GM19035 (cell line): ENCODE results near the gene MOK.
"Not testable (repeated sequence)": the region's sequence is repeated elsewhere in the genome, so short reads cannot be mapped to it uniquely, and the experiment has no call there.

Source experiments
- ATAC-seq: cut with Tn5 transposase; IDR thresholded peaks from one replicate; pipeline ENCODE4 v1.9.1; 2021; ENCODE audit not compliant: unreplicated experiment

The MOK gene

DNA sequence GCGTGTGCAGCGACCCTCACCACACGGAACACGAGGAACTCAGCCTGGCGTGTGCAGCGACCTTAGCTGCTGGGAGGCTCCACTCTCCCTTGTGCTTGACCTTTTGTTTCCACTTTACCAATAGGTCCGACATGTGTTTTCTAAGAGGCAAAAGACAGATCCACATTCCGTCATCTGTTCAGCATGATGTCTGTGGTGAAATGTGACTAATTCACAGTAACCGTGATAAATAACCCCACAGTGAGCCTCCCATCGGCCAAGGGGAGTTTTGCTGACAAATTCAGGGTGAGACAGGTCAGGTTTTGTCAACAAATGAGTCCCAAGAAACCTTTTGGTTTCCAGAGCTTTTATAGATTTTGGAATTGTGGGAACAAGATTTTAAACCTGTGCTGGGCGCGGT is 55.9 kb downstream of the MOK start:
- no peak for ATAC-seq

DNA sequence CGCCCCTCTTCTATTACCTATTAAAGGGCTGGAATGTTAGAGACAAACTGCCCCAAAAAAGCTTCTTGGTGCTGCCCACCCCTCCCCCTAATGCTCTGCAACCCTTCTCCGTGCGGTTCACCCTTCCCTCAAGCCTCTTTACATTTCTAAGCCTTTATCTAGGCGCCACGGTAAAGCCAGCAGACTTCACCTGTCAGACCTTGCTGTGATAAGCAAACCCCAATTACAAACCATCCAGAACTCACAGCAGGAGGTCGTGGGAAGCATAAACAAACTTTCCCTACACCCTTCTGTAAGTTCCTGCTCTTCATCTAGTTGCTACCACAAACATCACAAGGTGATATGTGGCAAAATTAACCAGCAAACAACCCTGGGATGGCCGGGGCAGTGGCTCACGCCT is 56.8 kb downstream of the MOK start:
- ATAC-seq, result no peak

DNA sequence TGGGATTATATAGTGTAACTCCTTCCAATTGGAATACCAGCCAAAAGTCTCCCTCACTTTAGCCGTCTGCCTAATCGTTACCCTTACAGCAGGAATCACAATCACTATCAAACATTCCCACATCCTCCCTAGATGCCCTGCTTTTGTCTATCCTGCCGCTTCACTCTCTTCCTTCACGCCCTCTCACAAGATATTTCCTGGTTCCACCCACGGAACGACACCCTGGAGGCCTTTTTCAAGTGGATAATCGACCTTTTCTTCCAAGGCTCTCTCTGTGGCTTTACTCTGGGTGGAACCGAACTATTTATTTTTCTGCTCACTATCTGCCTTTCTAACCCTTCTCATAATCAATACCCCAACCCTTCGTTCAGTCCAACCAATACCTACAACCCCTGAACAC is 58.9 kb downstream of the MOK start:
- ATAC-seq, result no peak

DNA sequence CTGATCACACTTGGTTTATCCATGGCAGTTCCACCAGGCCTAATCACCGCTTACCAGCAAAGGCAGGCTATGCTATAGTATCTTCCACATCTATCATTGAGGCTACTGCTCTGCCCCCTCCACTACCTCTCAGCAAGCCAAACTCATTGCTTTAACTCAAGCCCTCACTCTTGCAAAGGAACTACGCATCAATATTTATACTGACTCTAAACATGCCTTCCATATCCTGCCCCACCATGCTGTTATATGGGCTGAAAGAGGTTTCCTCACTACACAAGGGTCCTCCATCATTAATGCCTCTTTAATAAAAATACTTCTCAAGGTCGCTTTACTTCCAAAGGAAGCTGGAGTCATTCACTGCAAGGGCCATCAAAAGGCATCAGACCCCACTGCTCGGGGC is 61.2 kb downstream of the MOK start:
- not testable (repeated sequence) for ATAC-seq

DNA sequence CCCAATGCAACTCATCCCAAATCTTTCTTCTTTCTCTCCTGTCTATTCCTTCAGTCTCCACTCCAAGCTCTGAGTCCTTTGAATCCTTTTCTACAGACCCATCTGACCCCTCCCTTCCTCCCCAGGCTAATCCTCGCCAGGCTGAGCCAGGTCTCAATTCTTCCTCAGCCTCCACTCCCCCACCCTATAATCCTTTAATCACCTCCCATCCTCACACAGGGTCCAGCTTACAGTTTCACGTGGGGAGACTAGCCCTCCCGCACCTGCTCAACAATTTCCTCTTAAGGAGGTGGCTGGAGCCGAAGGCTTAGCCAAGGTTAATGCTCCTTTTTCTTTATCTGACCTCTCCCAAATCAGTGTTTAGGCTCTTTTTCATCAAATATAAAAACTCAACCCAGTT is 63.8 kb downstream of the MOK start:
- no peak for ATAC-seq

DNA sequence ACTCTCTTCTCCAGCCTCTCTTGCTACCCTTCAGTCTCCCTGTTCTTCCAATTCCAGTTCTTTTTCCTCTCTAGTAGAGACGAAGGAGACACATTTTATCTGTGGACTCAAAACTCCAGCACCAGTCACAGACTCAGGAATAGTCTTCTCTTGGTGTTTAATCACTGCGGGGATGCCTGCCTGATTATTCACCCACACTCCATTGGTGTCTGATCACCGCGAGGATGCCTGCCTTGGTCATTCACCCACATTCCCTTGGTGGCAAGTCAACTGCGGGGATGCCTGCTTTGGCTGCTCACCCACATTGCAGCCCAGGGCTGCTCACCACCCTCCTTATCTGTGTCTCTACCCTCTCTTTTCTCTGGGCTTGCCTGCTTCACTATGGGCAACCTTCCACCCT is 64.5 kb downstream of the MOK start:
- ATAC-seq, result not testable (repeated sequence)

DNA sequence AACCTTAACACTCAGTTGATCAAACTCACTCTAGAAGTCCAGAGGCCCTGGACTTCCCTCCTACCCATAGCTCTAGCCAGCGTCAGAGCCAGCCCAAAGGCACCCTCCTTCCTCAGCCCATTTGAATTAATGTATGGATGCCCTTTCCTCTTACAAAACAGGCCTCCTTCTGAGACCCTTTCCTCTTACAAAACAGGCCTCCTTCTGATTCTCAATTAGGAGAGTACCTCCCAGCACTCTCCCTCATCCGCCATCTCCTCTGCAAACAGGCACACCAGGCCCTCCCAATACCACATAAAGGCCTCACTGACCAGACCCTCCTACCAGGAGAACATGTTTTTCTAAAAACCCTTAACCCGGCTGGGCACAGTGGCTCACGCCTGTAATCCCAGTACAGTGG is 65.7 kb downstream of the MOK start:
- no peak for ATAC-seq

DNA sequence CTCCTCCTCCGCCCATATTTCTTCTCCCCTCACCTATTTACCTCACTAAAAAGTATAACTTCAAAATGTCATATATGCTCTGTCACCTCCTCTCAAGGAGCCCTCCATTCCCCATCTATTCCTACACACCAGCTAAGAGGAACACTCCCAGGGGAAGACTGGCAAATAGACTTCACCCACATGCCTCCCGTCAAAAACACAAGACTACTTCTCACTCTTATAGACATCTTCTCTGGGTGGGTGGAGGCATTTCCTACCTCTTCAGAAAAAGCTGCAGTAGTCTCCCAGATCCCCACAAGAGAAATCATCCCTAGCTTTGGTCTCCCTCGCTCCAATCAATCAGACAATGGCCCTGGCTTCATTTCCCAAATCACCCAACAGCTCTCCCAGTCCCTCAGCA is 66.2 kb downstream of the MOK start:
- ATAC-seq, result no peak

DNA sequence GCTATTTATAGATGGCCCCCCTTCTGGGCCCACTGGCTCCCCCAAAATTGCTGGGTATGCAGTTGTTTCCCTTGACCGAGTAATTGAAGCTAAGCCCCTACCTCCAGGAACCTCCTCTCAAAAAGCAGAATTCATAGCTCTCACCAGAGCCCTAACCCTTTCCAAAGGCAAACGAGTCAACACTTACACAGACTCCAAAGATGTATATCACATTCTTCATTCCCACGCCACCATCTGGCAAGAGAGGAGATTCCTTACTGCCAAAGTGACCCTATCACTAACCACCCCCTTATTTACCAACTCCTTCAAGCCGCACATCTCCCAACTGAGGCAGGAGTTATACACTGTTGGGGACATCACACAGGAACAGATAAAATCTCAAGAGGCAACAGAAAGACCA is 66.8 kb downstream of the MOK start:
- no peak for ATAC-seq

DNA sequence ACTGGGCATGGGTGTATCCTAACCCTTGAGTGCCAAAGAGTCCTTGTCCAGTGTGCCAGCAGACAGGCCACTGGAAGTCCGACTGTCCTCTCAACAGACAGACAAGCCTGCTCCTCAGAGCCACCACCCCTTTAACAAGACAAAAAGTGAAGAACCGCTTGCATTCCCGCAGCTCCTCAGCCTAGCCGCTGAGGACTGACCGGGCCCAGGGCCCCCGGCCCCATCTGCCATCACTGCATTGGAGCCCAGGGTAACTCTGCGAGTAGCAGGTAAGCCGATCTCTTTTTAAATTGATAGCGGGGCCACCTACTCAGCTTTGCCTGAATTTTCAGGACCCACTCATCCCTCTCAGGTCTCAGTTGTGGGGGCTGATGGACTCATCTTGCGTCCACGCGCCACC is 68.9 kb downstream of the MOK start:
- no peak for ATAC-seq

DNA sequence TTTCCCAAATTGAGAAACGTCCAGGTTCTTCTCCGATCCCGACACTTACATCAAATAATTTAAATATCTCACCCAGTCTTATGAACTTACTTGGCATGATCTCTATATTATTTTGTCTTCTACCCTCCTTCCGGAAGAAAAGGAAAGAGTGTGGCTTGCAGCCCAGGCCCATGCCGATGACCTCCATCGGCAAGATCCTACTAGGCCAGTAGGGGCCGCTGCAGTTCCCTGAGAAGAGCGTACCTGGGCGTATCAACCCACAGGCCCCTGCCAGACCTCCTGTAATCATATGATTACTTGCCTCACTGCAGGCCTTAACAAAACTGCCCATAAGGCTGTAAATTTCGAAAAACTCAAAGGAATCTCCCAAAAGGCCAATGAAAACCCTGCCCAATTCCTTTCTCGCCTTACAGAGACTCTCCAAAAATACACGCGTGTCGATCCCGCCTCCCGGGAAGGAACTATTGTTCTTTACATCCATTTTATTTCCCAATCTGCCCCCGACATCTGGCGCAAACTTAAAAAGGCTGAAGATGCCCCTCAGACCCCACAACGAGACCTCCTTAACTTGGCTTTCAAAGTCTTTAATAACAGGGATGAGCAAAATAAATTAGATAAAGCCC is 69.6 kb downstream of the MOK start:
- ATAC-seq, result no peak

DNA sequence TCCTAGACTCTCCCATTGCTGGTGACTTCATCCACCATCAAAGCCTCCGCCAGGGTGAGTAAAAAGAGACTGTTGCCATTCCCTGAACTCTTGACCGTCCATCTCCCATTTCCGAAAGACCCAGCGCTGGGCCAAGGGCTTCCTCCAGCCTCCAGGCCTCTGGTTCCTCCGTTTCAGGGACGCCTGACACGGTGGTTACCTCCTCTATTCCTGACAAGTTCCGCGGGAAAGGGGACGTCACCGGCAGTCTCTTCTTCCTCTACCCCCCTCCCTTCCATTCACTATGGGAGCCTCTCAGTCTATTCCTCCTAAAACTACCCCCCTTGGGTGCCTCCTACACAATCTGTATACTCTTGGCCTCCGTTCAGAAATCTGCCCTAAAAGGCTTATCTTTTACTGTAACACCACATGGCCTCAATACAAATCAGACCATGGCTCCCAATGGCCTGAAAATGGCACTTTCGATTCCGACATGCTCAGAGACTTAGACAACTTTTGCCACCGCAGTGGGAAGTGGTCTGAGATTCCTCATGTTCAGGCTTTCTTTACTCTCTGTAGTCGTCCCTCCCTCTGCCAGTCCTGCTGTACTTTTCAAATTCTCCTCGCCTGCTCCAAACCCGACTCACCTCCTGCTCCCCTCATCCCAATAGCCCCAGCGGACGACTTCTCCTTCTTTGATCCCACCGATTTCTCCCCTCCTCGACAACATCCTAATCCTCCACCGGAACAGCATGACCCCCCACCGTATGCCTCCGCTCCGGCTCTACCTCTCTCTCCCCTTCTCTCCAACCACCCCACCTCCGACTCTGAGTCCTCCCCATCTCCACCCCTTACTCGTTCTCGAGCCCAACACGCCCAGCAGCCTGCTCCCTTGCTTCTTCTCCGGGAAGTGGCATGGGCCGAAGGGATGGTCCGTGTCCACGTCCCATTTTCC is 70.4 kb downstream of the MOK start:
- ATAC-seq, result no peak

DNA sequence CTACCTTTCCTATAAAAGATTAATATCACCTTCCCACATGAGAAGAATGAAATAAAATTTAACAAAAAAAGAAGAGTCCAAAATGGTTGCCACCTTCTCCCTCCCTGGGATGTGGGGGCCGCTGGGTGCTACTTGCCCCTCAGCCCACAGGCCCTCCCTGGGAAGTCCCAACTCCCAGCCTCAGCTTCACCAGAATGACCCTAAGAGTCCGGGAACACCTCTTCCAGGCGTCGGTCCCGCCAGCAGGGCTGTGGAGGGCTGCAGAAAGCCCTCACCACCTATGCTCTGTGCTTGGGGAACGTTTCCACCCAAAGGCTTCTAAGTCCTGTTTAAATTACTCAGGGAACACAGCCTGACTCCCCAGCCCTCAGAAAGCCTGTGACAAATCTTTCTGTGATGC is 71.9 kb downstream of the MOK start:
- no peak for ATAC-seq

DNA sequence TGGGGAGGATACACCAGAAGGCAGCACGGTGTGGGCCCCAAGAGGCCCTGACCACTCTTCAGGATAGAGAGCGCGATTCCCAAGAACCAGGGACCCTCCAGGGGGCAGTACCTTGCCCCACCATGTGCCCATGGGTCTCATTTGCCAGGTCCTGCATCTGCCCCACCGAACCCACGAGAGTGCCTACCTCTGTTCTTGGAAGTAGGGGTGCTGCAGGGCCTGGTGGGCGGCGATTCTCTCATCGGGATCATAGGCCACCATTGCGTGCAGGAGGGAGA is 72.7 kb downstream of the MOK start:
- no peak for ATAC-seq

DNA sequence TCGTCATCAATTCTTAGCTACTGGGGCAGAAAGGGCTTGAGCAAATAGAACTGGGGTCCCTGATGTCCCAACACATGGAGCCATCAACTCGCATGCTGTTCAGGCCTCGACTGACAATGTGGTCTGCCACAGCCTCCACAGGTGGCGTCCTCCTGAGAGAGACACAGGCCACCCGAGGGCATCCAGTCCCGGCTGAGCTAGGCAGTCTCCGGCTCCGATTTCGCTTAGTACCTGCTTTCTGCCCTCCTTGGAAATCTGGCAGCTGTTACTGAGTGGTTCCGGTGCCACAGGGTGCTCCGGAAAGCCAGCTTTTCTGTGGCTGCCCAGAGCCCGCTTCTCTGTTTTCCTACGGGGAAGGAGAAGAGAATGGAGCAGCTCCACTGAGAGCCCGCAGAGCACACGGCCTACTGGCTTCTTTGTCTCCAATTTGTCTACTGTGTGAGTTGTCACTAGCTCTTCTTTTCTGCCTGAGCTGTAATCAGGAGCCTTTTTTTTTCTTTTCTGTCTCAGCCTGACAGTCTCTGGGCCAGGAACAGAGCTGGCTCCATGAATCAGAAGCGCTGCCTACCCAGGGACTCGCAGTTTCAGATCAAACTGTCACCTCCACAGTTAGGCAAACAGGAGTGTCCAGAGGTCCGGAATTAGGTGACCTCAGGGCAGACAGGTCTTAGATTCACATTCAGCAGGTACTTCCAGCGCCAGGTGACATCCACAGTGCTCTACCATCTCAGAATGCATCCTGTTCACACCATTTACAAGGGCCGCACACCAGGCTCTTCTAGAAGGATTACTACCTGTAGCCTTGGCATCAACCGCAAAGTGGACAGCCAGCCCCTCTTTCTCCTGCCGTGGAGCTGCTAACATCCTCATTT is 73.3 kb downstream of the MOK start:
- ATAC-seq, result no peak

DNA sequence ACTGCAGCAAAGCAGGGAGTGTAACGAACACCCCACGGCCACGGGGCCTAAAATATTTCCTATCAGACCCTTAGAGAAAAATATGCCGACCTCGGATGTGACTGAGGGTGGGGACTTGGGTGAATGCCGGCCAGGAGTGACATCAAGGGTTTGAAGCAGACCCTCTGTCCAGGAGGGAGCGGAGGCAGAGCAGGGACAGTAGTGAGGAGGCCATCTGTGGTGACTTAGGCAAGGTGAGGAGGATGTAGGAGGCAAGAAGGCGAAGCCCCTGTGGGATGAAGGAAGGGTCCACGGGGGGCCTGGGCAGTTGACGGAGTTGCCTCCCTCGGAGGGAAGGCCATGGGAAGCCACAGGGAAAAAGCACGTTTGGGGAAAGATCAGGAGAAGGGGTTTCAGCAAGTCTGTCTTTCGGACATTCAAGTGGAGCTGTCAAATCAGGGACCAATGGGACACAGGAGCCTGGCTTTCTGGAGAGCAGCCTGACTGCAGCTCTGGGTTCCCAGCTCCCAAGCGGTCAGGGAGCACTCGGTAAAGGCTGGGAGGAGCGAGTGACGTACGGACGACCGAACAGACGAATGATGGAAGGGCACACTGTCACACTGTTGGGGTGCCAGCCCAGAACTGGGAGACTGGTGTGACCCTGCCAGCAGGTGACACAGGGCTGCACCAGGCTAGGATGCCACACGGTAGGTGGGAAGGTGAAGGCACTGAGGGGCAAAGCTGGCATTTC is 74.3 kb downstream of the MOK start:
- ATAC-seq, result no peak

DNA sequence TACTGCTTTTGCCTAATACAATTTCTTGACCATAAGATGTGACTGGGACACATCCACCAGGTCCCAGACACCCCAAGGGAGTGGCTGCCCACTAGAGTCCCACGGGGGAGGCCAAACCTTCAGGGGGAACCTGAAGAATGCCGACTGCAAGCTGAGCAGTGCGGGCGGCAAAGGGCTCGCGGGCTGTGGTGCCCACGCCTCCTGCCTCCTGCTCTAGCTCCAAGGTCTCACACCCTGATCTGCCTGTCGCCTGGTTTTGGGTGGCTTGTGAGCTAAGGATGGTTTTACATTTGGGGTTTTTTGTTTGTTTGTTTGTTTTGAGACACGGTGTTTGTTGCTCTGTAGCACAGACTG is 75.2 kb downstream of the MOK start:
- no peak for ATAC-seq

DNA sequence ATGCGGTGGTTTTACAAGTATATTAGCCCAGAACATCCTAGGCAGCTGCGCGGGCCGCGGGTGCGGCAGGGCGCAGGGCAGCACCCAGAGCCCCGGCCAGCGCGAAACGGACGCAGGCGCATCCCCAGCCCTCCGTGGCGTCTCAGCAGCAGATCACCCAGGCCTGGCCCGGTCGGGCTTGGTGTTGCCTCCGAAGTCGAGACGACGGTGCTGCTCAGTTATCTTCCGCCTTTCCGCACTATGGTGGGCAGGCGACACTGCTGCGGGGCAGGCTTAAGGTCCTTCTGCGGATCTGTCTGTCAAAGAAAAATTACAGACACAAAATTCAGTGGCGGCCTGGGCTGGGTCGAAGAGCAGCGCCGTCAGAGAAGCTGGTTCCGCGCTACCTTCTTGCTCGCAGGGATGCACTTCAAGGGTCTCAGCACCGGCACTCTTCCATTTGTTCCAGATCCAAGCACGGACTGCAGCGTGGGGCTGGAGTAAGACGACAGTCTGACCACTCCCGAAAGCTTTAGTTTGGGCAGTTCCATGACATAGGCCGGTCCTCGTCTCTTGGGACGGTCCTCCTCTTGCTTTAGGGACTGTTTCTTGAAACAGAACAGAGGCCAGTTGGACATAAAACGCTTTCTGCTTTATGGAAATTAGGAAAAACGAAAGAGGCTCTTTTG is 75.8 kb downstream of the MOK start:
- ATAC-seq, result no peak

DNA sequence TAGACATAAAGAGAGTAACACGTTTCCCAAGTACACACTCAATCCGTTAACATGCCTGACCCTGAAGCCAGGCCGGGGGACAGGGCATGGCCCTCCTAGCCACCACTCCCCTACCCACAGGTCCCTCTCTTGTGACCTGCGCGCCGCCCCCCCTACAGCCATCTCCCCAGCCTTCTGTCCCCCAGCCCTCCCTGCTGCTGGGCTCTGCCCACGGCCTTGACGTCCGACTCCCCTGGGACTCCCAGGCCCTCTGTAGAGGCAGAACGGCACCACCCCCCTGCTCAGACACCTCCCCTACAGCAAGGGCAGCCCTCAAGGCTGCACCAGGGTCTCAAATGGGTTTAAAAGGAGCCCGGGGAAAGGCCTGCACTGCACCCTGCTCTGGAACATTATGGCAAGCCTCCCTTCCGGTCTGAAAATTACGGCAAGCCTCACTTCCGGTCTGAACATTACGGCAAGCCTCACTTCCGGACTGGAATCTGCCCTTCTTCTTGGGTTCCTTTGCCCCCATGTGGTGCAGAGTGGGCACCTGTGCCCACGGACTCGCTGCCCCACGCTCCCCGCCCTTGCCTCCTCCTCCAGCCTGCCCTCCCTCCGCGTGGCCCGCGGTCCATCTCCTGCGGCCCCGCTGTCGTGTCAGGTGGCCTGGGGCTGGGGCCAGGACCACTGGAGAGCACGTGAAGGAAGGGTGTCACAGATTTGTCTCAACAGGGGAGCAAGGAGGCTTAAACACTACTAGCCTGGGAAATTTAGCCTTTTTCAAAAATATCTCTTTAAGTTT is 77.6 kb downstream of the MOK start:
- ATAC-seq, result no peak
